GM18520 (cell line): Measurements from ENCODE around the gene ALG12.

Experiments used
- ATAC-seq: cut with Tn5 transposase; IDR thresholded peaks from one replicate; pipeline ENCODE4 v1.9.1; 2021; ENCODE audit not compliant: unreplicated experiment

The ALG12 gene

GRCh38 chr22:49915610-49916009, 2.6 kb downstream of the ALG12 start:
- ATAC-seq, result no peak

- no peak for ATAC-seq
Measured at GRCh38 chr22:49914256-49914655, 4.0 kb downstream of the ALG12 start.

GRCh38 chr22:49913446-49913845, 4.8 kb downstream of the ALG12 start:
- no peak for ATAC-seq

- ATAC-seq, result no peak
Measured at GRCh38 chr22:49913026-49913425, 5.2 kb downstream of the ALG12 start.

GRCh38 chr22:49911881-49912625, 6.2 kb downstream of the ALG12 start:
- ATAC-seq, result no peak

GRCh38 chr22:49910229-49911155, 7.7 kb downstream of the ALG12 start:
- no peak for ATAC-seq

- ATAC-seq, result no peak
Measured at GRCh38 chr22:49909476-49910205, 8.6 kb downstream of the ALG12 start.

- ATAC-seq, result no peak
Measured at GRCh38 chr22:49907807-49908206, 10.4 kb downstream of the ALG12 start.

- no peak for ATAC-seq
Measured at GRCh38 chr22:49906799-49907290, 11.4 kb downstream of the ALG12 start.

GRCh38 chr22:49906071-49906798, 12.0 kb downstream of the ALG12 start:
- no peak for ATAC-seq

- ATAC-seq, result no peak
Measured at GRCh38 chr22:49905465-49905864, 12.8 kb downstream of the ALG12 start.

- ATAC-seq, result no peak
Measured at GRCh38 chr22:49904040-49904369, 14.2 kb downstream of the ALG12 start.

GRCh38 chr22:49903322-49904039, 14.8 kb downstream of the ALG12 start:
- no peak for ATAC-seq

- ATAC-seq, result no peak
Measured at GRCh38 chr22:49901457-49901856, 16.8 kb downstream of the ALG12 start.

GRCh38 chr22:49900441-49901230, 17.6 kb downstream of the ALG12 start:
- ATAC-seq, result no peak

- no peak for ATAC-seq
Measured at GRCh38 chr22:49899530-49899929, 18.7 kb downstream of the ALG12 start.

GRCh38 chr22:49897015-49897684, 21.1 kb downstream of the ALG12 start:
- no peak for ATAC-seq

GRCh38 chr22:49896201-49896600, 22.0 kb downstream of the ALG12 start:
- ATAC-seq, result no peak
